Measurements from ENCODE around the gene RASGRP4.

RASGRP4 gene

DNA sequence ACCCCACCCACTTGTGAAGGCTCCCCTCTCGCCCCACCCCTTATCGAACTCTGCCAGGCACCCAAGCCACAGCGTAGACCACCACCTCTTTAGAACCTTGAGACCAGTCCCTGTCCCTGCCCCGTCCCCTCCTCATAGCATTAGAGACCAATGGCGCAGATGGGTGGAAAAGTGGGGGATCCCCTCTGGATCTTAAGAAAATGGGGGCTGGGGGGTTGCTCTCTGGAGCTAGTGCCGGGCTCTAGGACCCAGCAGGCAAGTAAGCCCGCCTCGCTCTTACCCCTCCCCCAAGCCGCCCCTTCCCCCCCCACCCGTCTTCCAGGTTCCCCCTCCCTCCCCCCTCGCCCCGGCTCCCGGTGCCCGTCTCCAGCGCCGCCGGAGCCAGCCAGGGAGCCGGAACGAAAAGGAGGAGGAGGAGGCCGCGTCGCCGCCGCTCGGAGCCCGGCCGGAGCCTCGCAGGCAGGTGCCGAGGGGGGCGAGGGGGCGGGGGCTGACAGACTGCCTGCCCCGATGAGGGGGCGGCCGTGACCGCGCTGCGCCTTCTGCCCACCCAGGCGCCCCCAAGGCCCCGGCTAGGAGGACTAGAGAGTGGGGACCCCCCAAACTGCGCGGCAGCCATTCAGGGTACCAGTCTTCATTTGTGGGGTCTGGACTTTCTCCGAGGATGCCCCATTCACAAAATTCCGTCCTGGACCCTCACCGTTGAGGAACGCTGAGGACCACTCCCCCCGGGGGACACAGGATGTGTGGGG lies 37.5 kb downstream of the RASGRP4 start, which contains the start of gene SPRED3:
Gene SPRED3 (plus strand): TSS at position 349 of the 752 bp plus-strand sequence. CDS start 1,606 bp downstream, outside the sequence.
- peak; percentile 59 for DNase-seq

DNA sequence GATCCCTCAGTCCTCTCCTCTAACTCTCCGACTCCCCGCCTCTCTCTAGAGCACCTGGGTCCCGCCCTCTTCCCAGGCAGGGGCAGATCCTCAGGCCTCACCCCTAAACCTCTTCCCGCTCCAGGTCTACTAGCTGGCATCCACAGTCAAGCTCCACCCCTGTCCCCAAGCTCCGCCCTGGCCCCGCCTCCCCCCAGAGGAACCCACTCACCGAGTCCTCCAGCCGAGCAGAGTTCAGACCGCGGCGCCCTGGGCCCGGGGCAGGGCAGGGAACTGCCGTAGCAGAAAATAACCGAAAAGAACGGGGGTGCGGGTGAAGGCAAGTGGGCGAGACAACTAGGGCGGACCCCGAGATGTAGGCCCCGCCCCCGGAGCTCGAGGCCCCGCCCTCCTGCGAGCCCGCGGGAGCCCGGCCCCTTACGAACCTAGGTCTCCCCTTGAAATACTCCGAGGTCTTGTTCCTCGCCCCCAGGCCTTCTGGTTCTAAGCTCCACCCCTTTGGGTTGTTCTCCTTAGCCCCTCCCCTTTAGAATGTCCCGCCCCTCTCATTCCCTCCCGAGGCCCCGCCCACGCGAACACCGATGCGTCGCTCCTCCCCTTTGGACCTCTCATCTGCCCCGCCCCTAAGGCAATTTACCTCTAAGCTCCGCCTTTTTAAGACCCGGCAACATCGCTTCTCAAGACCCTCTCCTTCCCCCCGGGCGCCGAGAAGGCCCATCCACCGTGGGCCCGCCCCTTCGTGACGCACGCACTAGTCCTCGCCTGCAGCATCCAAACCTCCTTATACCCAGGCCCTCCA lies 38.3 kb downstream of the RASGRP4 start, which contains the start of gene GGN:
Gene GGN (minus strand): TSS at position 485 of the 799 bp plus-strand sequence. CDS start 773 bp downstream, outside the sequence.
- DNase-seq, result peak; percentile 93

DNA sequence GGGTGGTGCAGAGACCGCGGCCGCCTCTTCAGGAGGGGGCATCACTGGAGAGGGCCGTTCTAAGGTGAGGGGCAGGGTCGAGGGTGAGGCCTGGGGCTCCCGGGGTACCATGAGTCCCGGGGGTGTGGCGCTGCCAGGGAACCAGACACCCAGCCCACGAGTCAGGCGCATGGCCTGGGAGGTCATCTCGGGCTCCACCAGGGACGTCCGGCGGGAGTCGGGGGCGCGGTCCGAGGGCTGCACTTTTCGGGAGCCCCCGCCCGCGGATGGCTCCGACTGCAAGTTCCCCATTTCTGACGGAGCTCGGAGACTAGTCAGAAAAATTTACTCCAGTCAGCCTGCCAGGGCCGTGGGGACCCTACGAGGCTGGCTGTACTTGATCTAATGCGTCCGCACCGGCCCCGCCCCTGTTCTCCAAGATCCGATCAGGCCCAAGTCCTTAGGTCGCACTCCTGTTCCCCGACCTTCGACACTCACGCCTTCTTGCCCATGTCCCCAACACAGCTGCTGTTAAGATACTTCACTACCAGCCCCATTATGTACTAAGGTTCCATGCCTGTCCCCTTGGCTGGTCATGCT lies 39.0 kb downstream of the RASGRP4 start:
- no peak for DNase-seq

DNA sequence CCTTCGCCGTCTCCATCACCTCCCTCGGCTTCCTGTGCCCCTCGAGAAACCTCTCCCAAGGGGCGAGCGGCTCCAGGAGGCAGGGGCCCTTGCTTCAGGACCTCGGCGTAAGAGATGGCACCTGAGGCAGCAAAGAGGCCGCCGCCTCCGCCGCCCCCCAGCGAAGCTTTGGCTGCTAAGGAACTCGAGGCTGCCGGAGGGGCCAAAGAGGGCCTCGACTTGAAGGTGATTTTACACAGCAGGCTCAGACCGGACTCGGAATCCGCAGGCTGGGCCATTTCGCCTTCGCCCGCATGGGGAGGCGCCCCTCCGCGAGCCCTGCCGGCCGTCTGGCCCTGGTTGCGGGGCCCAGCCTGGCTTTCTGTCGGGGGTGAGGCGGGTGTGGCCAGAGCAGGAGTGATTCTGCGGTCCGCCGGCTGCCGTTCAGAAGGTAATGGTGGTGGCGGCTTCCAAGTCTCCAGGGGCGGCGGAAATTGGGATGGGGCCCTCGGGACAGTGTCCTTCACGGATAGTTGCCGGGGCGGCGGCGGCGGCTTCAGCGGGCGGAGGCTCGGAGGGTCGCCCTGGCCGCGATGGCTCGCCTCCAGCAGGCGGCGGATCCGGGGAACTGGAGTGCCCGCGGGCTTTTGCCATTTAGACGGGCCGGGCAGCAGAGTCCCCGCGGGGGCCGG lies 39.6 kb downstream of the RASGRP4 start:
- no peak for DNase-seq

DNA sequence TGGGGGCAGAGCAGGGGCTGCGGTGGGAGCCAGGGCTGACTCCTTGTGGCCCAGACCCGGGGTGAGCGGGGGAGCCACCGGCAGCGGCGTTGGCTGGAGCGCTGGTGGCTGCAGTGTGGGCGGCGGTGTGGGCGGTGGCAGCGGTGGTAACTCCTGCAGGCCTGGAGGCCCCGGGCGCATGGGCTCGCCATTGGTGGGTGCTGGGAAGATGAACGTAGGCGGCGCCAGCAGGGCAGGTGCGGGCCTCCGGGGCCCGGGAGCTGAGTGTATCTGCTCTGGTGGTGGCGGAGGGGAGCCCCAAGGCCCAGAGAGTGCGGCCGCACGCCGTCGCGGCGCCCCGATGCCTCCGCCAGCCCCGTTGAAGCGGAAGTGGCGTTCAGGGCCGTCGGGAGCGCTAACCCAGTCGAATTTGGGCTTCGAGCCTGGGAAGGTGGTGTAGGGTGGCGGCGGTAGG lies 40.2 kb downstream of the RASGRP4 start:
- DNase-seq, result no peak

DNA sequence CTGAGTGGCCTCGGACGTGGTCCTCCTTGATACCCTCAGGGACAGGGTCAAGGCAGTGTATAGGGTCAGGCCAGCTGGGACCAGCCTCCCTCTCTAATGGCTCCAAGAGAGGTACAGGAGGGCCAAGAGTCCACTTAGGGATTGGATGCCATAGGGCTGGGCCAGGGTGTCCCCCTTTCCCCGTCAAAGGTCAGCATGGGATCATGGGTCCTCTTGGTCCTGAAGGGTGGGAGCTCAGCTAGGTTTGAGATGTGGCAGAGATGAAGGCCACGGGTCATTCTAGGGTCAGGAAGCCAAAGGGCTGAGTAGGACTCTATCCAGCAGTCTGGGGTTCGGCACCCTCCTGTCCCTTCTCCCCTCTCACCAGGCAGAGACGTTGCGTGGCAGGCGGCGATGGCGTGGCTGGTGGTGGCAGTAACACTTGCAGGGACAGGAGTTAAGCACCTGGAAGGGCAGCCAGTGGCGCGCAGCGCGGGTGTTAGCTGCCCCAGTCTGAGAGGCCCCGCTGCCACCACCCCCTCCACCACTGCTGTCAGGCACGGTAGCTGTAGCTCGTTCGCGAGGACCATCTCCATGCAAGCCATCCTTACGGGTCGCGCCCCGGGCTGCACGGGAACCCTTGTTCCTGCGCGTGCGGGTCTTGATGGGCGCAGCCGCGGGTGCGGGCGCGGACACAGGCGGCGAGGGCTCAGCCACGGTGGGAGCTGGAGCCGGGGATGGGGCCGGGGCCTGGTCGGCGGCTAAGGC lies 40.8 kb downstream of the RASGRP4 start:
- no peak for DNase-seq

DNA sequence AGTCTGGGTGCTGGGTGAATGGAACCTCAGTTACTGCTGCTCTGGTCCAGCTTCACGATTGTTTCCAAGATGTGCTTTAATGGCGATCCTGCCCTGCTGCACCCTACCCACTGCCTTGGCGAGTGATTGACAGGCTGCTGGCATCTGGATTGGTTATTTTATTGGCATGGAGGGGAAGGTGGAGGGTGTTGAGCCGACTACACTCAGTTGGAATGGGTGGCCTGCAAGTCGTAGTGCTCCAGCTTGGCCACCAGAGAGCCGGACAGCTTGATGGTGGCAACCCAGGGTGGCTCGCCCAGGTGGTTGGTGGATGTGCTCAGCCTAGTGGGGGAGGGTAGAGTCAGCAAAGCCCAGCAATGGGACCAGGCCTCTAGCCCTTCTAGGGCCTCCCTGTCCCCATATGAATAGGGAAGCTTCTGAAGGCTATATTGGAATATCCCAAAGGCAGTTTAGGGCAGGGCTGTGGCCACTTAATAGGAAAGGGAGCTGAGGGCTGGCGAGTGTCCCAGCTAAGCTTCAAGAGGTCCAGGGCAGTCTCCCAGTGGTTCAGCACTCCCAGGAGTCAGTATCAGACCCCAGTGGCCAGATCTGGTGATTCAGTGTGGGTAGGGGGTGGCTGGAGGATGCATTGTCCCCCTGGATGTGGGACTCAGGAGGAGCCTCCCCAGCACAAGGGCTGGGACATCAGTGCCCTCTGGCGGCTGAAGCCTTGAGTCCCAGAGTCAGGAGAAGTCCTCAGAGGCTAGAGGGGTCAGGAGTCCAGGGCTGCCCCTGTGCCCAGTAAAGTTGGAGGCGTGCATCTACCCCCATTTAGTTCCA lies 41.6 kb downstream of the RASGRP4 start:
- DNase-seq, result no peak

DNA sequence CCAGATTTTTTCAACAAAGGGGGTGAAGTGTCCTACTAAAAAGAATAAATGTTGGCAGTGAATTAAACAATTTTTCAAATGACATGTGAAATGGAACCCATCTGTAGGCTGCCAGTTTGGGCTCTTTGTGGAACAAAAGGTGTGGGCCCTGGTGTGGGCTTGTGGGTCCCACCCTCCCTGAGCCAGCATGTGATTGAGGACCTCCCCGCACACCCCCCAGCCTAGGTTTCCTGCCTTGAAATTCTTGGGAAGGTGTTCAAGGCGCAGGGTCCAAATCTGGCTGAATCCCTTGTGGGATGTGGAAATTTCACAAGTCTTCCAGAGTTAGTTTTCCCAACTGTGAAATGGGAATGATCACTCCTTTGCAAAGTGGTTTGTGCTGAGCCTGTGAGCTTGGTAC lies 42.3 kb downstream of the RASGRP4 start:
- DNase-seq, result no peak

DNA sequence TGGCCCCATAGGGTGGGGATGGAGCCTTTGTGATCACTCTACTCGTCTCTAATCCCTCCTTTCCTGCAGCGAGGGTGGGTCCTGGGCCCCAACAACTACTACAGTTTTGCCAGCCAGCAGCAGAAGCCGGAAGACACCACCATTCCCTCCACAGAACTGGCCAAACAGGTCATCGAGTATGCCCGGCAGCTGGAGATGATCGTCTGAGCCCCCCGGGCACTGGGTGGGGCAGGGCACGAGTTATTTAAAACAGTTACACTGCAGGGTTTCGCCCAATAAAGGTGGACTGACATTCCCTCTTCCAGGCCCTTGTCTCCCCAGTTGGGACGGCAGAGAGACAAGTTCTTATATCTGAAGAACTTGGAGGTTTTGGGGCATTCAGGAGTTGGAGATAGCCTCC lies 42.8 kb downstream of the RASGRP4 start:
- DNase-seq, result no peak

DNA sequence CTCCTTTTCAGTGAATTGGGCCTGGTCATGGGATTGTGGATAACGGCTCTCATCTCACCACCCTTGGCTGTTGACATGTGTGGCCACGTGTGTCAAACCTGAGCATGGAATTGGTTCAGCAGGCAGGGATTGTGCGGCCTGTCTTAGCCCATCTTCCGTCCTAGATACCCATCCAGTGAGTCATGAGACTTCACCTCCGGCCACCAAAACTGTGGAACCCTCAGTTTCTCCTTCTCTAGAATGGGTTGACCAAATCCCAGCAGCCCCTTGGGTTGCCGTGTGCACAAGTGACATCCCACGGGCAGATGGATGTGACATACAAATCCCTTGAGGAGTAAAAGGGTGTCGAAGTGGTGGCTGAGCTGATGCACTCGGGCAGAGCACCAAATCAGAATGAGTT lies 44.9 kb downstream of the RASGRP4 start:
- no peak for DNase-seq

DNA sequence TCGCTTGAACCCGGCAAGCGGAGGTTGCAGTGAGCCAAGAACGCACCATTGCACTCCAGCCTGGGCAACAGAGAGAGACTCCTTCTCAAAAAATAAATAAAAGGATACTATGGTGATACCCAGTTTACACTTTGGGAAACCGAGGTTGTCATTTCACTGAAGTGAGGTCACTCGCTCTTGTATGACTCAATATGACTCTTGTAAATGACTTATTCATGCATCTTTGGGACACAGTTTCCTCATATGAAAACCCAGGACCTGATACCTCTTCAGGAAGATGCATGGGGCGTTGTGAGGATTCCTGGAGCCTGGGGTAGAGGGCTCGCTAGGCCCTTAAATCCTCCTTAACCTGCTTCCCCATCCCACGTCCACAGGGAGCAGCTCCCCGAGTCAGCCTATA lies 47.2 kb downstream of the RASGRP4 start:
- DNase-seq, result no peak

DNA sequence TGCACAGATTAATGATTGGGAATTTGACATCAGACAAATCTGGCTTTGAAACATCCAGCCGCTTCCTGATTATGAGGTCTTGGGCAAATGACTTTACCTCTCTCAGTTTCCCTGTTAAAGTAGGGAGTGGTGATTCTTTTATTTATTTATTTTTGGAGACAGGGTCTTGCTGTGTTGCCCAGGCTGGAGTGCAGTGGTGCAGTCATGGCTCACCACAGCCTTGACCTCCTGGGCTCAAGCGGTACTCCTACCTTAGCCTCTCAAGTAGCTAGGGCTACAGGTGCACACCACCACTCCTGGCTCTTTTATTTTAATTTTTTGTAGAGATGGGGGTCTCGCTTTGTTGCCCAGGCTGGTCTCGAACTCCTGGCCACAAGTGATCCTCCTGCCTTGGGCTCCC lies 49.0 kb downstream of the RASGRP4 start:
- no peak for DNase-seq

DNA sequence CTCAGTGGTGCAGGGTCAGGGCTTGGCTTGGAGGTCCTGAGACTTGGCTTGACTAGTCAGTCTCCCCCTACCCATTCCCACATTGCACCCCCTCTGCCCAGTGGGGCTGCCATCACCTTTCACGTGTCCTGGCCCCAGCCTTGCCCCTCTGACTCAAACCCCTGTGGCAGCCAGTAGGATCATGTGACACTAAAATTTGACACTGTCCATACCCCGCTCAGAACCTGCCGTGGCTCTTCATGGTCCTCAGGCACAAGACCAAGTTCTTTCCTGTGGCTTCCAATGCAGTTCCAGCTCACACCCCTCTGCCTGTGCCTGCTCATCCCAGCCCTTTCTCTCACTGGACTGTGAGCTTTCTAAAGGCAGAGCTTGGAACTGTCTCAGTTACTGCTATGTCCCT lies 49.4 kb downstream of the RASGRP4 start:
- DNase-seq, result no peak

DNA sequence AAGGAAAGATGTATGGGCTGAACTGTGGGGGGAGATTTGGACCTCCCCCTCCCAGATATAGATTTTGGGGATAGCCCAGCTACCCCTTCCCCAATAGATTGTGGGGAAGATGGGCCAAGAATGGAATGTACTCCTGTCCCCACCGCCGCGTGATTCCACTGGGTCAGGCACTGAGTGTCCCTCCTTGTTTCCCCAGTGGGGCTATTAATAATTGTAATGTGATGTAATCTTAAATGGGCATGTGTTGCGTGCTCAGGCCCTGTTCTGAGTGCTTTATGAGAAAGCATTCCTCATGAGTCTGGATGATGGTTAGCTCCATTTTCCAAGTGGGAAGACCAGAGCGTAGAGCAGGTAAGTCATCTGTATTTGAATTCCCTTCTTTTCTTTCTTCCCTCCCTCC lies 50.3 kb downstream of the RASGRP4 start:
- no peak for DNase-seq

DNA sequence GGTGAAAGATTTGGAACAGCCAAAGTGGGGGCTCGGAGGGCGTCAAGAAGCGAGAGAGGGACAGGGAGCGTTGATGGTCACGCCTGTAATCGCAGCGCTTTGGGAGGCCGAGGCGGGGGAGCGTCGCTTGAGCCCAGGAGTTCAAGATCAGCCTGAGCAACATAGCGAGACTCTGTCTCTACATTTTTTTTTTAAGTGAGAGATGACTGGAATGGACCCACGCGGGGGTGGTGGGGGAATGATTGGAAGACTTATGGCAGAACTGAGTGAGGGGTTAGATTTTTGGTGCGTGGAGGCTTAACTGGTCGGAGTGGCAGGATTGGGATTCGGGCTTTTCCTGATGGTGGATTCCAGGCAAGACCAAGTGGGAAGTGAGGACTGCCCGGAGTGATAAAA lies 50.9 kb downstream of the RASGRP4 start:
- no peak for DNase-seq

DNA sequence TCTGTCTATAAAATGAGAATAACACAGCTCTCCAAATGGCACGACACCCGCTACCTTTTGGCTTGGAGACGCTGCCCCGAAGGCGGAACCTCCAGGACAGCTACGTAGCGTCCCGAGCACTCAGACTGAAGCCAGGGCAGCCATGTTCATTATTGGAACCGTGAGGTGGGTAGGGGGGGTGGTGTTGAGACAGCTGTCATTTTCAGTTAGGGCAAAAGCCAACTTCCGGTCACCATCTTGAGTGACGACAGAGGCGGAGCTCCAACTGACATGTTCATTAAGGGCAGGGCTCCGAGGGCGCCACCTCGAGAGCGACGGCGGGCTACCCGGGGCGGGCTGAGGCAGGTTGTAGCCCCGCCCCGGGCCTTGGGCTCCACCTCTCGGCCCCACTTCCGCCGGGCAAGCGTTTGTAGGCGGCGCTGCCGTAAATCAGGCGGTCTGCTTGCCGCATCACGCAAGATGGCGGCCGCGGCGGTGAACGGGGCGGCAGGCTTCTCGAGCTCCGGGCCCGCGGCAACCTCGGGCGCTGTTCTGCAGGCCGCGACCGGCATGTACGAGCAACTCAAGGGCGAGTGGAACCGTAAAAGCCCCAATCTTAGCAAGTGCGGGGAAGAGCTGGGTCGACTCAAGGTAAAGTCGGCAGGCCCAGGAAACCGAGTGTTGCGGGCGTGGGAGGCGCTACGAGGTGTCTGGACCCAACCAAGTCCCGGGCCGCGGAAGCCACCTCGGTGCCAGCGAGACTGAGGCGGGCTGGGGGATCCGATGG lies 51.5 kb downstream of the RASGRP4 start, which contains the start of gene PSMD8:
Gene PSMD8 (plus strand): TSS at position 240 of the 766 bp plus-strand sequence. CDS start 31 bp downstream, at position 271.
- DNase-seq, result peak; percentile 98

DNA sequence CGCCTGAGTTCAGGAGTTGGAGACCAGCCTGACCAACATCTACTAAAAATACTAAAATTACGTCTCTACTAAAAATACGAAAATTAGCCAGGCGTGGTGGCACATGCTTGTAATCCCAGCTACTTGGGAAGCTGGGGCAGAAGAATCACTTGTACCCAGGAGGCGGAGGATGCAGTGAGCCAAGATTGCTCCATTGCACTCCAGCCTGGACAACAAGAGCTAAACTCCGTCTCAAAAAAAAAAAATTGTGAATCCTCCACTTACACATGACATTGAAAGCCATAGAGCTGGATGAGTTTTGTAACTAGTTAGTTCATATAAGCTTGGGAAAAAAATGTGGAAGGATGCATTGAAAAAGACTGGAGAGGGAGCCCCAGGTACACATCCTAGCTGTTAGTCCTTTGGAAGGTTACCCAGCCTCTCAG lies 52.1 kb downstream of the RASGRP4 start:
- no peak for DNase-seq

DNA sequence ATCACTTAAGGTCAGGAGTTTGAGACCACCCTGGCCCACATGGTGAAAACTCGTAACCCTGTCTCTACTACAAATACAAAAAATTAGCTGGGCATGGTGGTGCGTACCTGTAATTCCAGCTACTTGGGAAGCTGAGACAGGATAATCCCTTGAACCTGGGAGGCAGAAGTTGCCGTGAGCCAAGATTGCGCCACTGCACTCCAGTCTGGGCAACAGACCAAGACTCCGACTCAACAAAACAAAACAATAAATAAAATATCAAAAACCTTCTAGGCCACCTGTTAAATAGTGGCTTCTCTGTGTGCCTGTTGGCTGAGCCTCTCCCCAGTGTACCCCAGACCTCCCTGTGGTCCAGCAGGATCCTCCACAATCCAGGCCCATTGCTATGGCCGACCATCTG lies 54.9 kb downstream of the RASGRP4 start:
- no peak for DNase-seq

DNA sequence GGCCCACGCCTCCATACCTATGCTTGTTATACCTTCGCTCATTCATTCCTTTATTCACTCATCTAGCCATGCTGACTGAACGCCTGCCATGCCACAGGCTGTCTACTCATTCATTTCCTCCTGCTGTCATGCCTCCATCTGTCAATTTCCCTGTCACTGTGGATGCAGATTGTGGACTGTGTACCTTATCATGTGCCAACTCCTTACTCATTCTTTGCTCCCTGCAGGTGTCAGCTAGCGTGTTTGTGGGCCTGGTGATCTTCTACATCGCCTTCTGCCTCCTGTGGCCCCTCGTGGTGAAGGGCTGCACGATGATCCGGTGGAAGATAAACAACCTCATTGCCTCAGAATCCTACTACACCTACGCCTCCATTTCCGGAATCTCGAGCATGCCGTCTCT lies 55.7 kb downstream of the RASGRP4 start:
- no peak for DNase-seq

DNA sequence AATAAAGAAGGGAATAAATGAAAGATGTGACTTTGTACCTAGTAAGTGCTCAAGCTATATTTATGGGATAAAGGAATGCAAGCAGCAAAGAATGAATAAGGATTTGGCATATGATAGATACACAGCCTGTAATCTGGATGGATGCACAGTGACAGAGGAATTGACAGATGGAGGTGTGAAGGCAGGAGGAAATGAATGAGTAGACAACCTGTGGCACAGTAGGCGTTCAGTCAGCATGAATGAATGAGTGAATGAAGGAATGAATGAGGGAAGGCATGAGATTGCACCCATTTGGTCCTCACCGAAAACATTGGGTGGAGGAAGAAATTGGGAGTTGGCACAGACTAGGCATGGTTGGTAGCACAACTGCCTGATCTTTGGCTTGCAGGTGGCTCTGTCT lies 56.4 kb downstream of the RASGRP4 start:
- DNase-seq, result no peak

Data from fibroblast of upper back skin (primary cell).